ENCODE results near the gene NDE1.
A peak's percentile ranks its signal among the peaks of the same experiment; 100 is the strongest.
"Not testable (repeated sequence)": the region's sequence is repeated elsewhere in the genome, so short reads cannot be mapped to it uniquely, and the experiment has no call there.

The NDE1 gene

DNA sequence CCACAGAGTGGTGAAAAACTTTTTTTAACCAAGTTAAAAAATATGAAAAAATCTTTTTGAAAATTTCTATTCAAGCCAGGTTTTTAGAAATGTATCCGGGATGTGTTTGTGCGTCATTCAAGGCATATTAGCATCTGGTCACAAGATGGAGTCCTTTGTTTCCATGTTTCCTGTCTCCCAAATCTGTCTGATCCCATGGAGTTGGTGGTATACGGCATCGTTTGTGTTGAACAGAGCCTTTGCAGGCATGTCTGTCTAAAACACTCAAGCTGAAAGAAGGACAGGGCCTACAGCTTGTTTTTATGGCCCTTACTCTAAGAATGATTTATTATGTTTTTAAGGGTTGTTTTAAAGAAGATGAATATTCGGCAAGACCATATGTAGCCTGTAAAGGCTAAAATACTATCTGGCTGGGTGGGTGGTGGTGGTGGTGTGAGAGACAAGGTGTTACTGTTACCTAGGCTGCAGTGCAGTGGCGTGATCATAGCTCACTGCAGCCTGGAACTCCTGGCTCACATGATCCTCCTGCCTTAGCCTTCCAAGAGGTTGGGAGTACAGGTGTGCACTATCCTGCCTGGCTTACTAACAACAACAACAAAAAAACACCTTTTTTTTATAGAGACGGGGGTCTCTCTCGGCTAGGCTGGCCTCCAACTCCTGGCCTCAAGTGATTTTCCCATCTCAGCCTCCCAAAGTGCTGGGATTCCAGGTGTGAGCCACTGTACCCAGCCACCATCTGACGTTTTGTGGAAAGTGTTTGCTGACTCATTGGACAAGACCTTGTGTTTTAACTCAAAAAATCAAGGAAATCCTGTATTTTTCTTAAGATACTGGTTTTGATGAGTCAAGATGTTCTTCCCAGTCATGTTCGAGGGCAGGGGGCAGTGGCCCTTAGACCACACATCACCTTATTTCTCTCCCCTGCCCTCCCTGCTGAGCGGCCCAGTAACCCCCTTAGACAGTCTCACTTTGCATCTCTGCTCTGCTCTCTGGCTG lies 52.2 kb downstream of the NDE1 start:
- no peak for DNase-seq

DNA sequence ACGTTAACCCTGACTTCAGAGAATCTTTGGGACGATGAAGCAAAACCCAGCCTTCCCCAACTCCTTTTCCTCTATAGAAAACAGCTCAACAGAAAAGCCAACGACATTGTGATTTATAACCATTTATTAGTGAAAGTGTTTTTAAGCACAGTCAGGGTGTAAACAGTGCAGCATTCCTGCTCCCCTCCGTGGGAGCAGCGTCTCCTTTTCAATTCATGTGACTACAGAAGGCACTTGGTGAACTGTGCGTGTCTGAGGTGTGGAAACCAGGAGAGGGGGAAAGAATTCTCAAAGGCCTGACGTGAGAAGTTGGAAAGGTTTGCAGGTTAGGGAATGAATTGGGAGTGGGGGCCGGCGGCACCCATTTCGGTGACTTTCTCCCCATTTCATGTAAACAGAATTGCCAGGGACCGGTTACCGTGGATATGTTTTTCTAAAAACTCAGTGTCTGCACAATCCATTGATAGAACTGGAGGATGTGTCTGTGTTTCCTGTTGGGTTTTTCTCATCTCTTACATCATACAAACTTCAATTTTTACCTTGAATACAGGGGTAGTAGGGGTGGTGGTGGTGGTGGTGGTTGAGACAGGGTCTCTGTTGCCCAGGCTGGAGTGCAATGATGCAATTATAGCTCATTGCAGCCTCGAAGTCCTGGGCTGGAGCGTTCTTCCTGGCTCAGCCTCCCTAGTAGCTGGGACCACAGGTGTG lies 53.1 kb downstream of the NDE1 start:
- no peak for DNase-seq

DNA sequence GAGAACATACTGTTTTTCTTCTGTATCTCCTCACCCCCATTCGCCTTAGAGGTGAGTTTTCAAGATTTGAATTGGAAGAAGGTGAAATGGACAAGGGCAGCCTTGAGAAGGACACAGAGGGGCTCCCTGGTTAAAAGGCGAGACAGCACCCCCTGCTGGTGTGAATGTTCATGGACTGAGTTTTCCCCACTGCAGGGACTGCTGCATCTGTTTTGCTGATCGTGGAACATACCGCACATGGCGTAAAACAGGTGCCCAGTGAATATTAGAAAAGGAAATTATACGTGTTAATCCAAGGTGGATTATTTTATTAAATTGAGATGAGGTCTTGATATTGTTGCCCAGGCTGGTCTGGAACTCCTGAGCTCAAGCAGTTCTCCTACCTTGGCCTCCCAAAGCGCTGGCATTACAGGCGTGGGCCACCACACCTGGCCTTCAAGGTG lies 54.5 kb downstream of the NDE1 start:
- DNase-seq = peak; percentile 85

DNA sequence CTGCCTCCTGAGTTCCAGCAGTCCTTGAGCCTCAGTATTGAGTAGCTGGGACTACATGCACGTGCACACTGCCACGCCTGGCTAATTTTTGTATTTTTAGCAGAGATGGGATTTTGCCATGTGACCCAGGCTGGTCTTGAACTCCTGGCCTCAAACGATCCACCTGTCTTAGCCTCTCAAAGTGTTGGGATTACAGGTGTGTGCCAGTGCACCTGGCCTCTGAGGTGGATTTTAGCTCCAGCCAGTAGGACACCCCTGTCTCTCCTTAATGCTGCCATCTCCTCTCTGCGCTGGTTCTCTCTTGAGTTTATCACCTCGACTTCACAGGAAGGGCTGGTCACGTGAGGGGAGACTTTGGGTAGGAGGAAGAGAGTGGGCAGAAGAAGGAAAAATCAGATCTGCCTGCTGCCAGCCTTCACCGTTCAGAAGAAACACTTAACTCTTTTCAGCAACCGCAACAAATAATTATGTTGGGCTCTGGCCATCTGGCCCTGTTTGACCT lies 55.1 kb downstream of the NDE1 start:
- DNase-seq = no peak

DNA sequence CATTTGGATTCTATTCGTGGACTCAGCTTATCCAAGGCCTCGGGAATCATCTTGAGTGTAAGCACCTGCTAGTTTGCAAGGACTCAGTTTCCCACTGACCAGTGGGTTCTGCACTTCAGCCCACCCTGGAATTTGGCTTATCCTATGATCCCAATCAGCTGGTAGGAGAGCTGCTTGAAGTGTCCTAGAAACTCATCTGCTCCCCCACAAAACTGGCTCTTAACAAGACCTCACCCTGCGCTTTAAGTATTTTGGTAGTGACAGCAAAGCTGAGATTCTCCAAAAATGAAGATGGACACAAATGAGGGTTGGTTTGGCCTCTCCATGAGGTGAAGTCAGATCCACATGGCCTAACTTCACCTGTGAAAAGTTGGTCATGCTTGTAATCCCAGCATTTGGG lies 57.3 kb downstream of the NDE1 start:
- no peak for DNase-seq

DNA sequence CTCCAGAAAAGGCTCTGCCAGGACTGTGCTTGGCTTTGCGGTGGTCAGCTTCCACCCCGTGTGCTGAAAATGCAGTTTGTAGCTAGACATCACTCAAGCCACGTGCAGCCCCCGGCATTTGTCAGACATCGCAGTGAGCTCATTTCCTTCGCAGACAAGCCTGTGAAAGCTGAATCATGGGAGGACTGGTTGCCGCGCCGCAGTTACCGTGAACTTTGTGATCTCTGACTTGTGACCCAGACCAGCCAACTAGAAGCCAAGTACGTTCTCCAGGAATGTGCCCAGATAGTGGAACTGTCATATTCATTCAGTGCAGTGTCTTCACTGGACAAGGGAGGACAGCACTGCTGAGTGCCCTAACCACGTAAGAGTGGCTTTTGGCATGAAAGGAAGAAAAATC lies 58.1 kb downstream of the NDE1 start:
- no peak for DNase-seq

DNA sequence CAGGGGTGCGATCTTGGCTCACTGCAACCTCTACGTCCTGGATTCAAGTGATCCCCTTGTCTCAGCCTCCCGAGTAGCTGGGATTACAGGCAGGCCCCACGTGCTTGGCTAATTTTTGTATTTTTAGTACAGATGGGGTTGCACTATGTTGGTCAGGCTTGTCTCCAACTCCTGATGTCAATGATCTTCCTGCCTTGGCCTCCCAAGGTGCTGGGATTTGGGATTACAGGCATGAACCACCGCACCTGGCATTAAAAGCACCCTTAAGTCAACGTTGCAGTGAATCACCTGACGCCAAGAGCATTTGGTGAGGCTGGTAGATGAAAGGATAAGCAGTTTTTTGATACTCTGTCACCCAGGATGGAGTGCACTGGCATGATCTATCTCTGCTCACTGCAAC lies 59.0 kb downstream of the NDE1 start:
- no peak for DNase-seq

DNA sequence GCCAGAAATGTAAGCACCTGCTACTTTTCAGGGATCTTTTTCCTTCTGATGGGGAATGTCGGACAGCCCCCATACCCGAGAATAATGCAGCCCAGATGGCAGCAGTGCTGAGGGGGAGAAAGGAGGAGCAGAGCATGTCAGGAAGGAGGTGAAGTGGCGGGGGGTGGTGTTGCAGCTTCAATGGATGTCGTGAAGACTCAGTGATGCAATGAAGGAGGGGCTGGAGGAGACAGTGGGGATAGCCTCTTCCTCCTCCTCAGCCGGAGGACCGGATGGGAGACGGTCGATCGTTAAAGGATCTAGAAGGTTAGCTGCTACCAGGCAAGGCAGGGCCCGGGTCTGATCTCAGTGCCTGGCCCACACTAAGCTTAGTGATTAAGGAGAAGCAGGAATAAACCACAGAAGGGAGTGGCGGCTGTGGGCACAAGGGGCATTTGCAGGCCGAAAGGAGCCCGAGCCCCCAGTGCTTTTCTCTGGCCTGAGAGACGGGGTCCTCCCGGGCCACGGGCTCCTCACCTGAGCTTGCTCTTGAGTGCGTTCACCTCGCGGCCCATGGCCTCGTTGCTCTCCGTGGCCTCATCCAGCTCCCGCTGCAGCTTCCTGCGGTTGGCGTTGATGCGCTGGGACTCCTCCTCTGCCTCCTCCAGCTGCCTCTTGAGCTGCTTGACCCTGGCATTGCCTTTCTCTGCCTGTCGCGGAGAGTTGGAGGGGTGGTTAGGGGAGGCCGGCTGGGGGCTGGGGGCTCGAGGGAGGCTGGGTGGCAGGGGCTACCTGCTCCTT lies 64.5 kb downstream of the NDE1 start:
- no peak for DNase-seq

DNA sequence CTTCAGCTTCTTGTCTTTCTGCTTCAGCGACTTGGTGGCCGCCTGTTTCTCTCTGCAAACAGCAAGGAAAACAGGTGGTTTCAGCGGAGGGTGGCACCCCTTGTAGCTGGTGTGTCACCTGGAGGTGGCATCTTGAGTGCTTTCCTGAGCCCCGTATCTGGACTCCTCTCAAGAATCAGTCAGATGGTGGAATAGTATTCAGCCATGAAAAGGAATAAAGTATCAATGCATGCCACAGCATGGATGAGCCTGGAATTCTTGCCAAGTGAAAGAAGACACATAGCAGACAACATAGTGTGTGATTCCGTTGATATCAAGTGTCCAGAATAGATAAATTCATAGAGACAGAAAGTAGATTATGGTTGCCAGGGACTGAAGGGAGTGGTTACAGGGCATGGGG lies 65.2 kb downstream of the NDE1 start:
- DNase-seq = no peak

DNA sequence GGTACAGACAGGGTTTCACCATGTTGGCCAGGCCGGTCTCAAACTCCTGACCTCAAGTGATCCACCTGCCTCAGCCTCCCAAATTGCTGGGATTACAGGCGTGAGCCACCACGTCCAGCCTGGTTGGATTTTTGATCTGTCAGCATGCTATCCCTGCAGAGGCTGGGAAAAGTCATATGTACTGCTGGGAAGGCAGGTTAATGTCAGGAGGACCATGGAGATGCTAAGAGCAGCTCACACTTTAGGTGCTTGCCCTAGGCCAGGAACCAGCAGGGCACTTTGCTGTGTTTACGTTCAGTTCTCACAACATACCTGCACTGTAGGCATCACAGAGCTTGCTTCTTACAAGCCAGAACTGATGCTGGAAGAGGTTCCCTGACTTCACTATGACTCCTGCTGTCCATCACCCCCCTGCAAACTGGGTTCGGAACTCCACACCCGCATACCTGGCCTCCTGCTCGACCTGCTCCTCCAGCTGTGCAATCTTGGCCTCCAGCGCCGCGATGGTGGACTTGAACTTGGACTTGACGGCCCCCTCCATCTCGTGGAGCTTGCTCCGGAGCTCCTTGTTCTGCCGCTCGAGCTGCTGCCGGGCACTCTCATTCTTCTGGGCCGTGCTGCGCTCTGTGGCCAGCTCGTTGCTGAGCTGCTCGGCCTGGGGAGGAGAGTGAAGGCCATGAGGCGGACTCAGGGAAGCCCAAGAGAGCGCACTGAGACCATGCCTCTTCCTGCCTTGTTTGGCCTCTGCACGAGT lies 66.8 kb downstream of the NDE1 start:
- no peak for DNase-seq

DNA sequence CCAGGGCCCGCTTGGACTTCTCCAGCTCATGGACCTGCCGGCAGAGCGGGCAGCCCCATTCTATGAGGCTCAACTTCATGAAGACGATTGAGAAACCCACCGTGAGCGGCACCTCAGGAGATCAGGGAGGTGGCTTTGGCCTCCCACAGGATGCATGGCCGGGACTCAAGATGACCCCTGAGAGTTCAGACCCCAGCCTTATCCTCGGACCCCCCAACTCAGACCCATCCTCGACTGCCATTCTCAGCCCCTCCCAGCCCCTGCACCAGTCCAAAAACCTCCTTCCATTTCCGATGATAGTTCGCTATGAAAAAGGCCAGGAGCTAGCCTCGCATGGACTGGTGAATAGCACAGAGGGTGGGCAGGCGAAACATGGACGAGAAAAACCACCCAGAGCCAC lies 71.0 kb downstream of the NDE1 start:
- no peak for DNase-seq

DNA sequence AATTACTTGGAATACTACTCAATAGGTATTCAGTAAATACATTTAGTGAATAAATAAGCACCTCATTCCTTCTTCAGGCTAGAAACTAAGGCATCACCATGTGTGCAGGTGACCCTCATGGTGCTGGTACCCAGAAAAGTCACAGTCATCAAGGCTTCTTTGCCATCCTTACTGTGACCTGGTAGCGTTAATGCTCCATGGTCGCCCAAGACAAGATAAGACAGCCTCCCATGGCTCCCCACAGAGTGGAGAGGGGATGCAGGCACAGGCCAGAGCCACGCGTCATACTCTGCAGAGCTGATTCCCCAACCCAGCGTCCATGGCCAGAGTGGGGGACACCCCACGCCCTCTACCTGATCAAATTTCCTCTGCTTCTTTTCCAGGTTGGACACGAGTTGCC lies 73.8 kb downstream of the NDE1 start:
- no peak for DNase-seq

DNA sequence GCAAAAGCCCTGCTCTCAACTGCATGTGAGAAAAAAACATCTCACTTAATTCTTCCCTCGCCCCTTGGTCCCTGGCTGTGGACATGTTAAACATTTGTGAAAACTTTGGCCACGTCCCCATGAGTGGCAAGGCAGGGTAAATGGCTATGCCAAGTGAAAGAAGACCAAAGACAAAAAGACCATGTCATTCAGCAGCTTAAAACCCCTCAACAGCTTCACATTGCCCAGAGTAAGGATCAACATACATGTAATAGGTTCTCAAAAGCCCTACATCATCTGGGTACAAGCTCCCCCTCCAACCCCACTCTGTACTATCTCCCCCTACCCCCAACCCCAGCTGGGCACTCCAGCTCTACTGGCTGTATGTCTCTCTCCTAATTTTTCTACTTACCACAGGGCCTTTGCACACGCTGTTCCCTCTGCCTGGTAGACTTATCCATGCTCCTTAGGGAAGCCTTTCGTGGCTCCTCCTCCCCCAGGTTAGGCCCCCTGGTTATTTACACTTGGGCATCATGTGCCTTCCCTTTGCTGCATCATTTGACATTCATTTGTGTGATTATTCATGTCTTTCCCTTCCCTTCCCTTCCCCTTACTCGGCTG lies 75.7 kb downstream of the NDE1 start:
- DNase-seq = no peak

DNA sequence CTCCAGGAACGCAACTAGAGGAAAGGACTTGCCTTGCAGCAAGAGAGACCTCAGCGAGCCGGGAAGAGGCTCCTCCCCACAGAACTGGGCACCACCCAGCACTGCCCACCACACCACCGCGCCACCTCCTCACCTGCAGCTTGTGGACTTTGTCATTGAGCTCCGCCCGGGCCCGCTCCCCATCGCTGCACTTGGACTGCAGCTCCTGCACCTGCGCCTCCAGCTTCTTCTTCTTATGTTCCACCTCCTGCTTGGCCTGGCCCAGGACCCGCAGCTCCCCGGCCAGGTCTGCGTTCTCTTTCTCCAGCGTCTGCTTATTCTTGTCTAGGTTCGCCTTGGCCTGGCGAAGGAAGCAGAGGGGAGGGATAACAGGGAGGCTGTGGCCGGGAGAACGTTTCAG lies 76.7 kb downstream of the NDE1 start:
- DNase-seq = no peak

DNA sequence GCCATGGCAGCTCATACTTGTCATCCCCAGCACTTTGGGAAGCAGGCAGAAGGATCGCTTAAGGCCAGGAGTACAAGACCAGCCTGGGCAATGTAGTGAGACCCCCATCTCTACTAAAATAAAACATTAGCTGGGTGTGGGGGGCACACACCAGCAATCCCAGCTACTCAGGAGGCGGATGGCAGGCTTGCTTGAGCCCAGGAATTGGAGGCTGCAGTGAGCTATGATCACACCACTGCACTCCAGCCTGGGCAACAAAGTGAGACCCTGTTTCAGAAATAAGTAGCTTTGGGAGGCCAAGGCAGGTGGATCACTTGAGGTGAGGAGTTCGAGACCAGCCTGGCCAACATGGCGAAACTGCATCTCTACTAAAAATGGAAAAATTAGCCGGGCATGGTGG lies 77.7 kb downstream of the NDE1 start:
- not testable (repeated sequence) for DNase-seq

DNA sequence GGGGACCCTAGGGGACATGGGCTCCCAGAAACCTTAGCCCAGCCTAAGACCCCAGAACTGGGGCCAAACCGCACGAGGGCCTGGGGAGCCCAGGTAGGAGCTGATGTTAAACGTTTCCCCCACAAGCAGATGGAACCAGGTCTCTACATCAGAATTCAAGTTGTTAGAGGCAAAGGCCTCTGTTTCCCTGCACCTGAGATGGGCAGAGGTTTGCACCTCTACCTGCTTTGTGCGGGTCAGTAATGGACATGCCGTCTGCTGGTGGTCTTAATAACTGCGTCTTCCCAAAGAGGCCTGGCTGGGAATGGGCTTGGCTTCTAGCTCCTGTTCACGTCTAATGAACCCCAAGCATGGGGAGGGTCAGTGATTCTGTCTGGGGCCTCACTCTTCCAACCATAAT lies 79.1 kb downstream of the NDE1 start:
- DNase-seq = no peak

DNA sequence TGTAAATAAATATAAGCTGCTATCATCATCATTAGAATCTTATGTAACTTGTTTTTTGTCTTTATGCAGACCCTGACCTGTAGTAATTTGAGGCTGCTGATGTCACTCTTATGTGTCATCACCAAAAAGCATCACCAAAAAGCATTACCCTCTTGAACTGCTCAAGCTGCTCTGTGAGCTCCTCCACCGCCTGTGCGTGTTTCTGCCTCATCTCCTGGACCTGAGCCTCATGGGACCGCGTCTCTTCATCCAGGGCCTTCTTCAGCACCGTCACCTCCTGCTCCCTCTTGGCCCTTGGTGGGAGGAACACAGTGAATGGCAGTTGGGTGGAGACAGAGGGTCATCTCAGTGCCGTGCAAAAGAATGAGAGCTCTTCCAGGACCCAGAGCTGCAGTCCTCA lies 82.4 kb downstream of the NDE1 start:
- no peak for DNase-seq

DNA sequence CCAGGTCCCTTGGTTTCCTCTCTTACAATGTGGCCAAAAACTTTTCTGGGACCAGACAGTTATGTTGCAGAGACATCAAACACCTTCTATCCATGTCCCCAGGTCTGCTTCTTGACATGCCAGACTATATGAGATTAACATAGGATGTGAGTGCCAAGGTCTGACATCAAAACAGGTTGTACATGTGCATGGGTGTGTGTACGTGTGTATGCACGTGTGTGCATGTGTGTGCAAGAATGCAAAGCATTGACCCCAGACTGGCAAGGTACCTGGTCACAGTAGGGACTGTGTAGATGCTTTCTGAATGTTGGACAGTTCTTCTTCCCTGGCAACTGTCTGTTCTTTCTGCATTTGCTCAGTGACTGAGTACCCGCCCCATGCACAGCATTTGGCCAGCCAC lies 85.6 kb downstream of the NDE1 start:
- DNase-seq = no peak

DNA sequence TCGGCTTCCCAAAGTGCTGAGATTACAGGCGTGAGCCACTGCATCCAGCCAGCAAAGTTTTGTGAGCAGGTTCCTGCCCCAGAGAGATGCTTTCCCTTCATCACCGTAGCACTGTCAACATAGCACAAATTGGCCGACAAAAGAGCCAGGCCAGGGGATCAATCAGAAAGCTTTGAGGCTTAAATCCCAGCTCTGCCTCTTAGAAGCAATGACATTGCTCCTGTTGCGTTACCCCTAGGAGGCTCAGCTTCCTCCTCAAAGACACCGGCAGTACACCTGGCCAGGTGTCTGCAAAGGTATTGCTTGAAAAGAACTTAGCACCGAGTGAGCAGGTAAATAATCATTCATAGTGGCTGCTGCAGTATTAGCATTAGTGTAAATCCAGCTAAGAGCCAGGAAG lies 86.5 kb downstream of the NDE1 start:
- no peak for DNase-seq

DNA sequence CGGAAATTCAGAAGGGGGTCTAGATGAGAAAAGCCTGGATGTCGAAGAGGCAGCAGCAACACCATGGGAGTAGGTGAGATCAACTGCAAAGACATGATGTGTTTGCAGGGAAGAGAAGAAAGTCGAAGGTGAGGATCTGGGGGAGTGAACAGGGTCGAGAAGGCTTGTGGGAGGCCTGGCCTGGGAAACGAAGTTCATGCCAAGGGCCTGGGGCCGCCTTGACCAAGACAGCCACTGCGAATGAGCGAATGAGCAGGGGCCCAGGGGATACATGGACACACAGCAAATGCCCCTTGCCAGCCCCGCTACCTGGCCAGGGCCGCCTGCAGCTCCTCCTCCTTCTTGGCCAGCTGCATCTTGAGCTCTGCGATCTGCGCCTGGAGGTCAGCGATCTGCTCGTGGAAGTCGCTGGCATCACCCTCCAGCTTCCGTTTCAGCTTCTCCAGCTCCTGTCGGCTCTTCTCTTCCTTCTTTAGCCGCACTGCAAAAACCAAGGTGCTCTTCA lies 87.1 kb downstream of the NDE1 start:
- DNase-seq = no peak

DNA sequence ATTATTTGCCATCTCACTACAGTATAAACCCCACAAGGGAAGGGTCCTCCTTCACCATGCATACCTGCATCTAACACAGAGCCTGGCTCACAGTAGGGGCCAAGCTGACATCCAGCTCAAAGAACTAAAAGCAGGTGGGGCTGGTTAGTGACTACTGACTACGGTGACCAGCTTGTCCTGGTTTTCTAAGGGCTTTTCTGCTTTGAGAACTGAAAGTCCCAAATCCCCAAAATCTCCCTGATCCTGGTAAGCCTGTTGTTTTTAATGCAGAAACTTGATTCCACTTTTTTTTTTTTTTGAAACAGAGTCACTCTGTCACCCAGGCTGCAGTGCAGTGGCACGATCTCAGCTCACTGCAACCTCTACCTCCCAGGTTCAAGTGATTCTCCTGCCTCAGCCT lies 89.4 kb downstream of the NDE1 start:
- DNase-seq = no peak

DNA sequence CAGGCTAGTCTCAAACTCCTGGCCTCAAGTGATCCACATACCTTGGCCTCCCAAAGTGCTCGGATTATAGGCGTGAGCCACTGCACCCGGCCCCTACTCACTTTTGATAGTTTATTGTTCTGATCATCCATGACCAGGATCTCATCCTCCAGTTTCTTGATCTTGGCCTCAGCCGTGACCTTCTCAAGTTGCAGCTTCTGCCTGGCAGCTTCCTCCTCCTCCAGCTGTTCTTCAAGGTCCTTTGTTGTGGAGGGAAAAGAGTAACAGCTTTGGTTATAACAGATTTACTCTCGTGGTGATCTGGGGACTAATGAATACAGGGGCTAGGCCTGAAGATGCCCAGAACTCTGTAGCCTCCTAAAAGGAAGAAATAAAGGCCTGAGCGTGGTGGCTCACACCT lies 89.9 kb downstream of the NDE1 start:
- no peak for DNase-seq
